Neural progenitor cell (in vitro differentiated cells): Measurements from ENCODE around the gene RNU1-4.
"Not testable (repeated sequence)": the region's sequence is repeated elsewhere in the genome, so short reads cannot be mapped to it uniquely, and the experiment has no call there.

Experiments
- CTCF ChIP-seq: fragments of 200-600 bp; sonication (generic); IDR thresholded peaks from 2 replicates; pipeline ENCODE4 v1.5.1; 2017; ENCODE audit warnings: antibody characterized with exemption, mild to moderate bottlenecking
- EZH2 ChIP-seq: fragments of 200-600 bp; sonication (generic); IDR thresholded peaks from 2 replicates; pipeline ENCODE4 v1.6.1; 2017; ENCODE audit warnings: antibody characterized with exemption, mild to moderate bottlenecking, moderate library complexity

GRCh38 chr1:16712131-16712530, 28.2 kb upstream of the RNU1-4 start:
- TF ChIP-seq CTCF, EZH2: not testable (repeated sequence)
